Neutrophil (primary cell): ENCODE measurements around the gene MEGF6.

ENCODE experiments used
- H3K27ac ChIP-seq: fragments of 200-600 bp; sonication (generic); 2 replicates; pipeline ENCODE4 v1.5.1; 2016; ENCODE audit warnings: mild to moderate bottlenecking, moderate library complexity
- H3K27me3 ChIP-seq: fragments of 200-600 bp; sonication (generic); 2 replicates; pipeline ENCODE4 v1.6.0; 2016; ENCODE audit warnings: mild to moderate bottlenecking
- H3K36me3 ChIP-seq: fragments of 200-600 bp; sonication (generic); 2 replicates; pipeline ENCODE4 v1.5.1; 2017
- H3K4me1 ChIP-seq, 2 experiments: fragments of 200-600 bp in 1 of 2; sonication (generic) in 1 of 2; 1 replicate in 1 of 2; 2 replicates in 1 of 2; pipeline versions ENCODE4 v1.5.1 to v1.6.1; 2013 to 2016; ENCODE audit warnings: low read depth in 1 of 2, low read length in 1 of 2, mild to moderate bottlenecking in 1 of 2, moderate library complexity in 1 of 2; ENCODE audit not compliant: control insufficient read depth in 1 of 2, insufficient read depth in 1 of 2
- H3K4me3 ChIP-seq, 2 experiments: fragments of 200-600 bp in 1 of 2; sonication (generic) in 1 of 2; 1 replicate in 1 of 2; 2 replicates in 1 of 2; pipeline ENCODE4 v1.5.1; 2013 to 2016; ENCODE audit warnings: low read depth in 1 of 2, low read length in 1 of 2, mild to moderate bottlenecking in 1 of 2, moderate library complexity in 1 of 2
- H3K9me3 ChIP-seq: fragments of 200-600 bp; sonication (generic); 2 replicates; pipeline ENCODE4 v1.5.1; 2016
- CTCF ChIP-seq: fragments of 200-600 bp; sonication (generic); IDR thresholded peaks from 2 replicates; pipeline ENCODE4 v1.5.1; 2016; ENCODE audit warnings: antibody characterized with exemption

Gene MEGF6

GRCh38 chr1:3463408-3463863 is 147.9 kb downstream of the MEGF6 start:
- no peak for TF ChIP-seq CTCF
- Histone ChIP-seq H3K4me3 (no peak overlapping the region), H3K4me1 (no peaks in the 10 kb centered on the region), H3K27ac (no peak overlapping the region), H3K27me3 (peaks cover 10% of the 10 kb centered on the region), H3K36me3 (no peaks in the 10 kb centered on the region), H3K9me3 (no peaks in the 10 kb centered on the region)

- Histone ChIP-seq H3K4me1 (no peaks in the 10 kb centered on the region), H3K9me3 (no peaks in the 10 kb centered on the region), H3K27me3 (peaks cover 14% of the 10 kb centered on the region), H3K4me3 (no peak overlapping the region), H3K36me3 (no peaks in the 10 kb centered on the region), H3K27ac (no peak overlapping the region)
- TF ChIP-seq CTCF: no peak
Observed at GRCh38 chr1:3463013-3463385, 148.3 kb downstream of the MEGF6 start.

GRCh38 chr1:3462356-3463012 is 148.8 kb downstream of the MEGF6 start:
- Histone ChIP-seq H3K4me1 (no peaks in the 10 kb centered on the region), H3K27me3 (peaks cover 20% of the 10 kb centered on the region), H3K36me3 (no peaks in the 10 kb centered on the region), H3K4me3 (no peak overlapping the region), H3K27ac (no peak overlapping the region), H3K9me3 (no peaks in the 10 kb centered on the region)
- TF ChIP-seq CTCF: no peak

GRCh38 chr1:3461934-3462275 is 149.4 kb downstream of the MEGF6 start:
- TF ChIP-seq CTCF: no peak
- Histone ChIP-seq H3K27ac (no peak overlapping the region), H3K4me3 (no peak overlapping the region), H3K9me3 (no peaks in the 10 kb centered on the region), H3K36me3 (no peaks in the 10 kb centered on the region), H3K27me3 (peaks cover 25% of the 10 kb centered on the region), H3K4me1 (no peaks in the 10 kb centered on the region)

GRCh38 chr1:3461238-3461933 is 149.9 kb downstream of the MEGF6 start:
- Histone ChIP-seq H3K4me3 (no peak overlapping the region), H3K27me3 (peaks cover 31% of the 10 kb centered on the region), H3K9me3 (no peaks in the 10 kb centered on the region), H3K4me1 (no peaks in the 10 kb centered on the region), H3K36me3 (no peaks in the 10 kb centered on the region), H3K27ac (no peak overlapping the region)
- no peak for TF ChIP-seq CTCF
